HG02642 (cell line): ENCODE results near the gene BYSL.
A peak's percentile ranks its signal among the peaks of the same experiment; 100 is the strongest.

Source experiments
- ATAC-seq: cut with Tn5 transposase; IDR thresholded peaks from one replicate; pipeline ENCODE4 v1.9.1; 2021; ENCODE audit warnings: mild to moderate bottlenecking; ENCODE audit not compliant: unreplicated experiment, poor library complexity

BYSL gene

DNA sequence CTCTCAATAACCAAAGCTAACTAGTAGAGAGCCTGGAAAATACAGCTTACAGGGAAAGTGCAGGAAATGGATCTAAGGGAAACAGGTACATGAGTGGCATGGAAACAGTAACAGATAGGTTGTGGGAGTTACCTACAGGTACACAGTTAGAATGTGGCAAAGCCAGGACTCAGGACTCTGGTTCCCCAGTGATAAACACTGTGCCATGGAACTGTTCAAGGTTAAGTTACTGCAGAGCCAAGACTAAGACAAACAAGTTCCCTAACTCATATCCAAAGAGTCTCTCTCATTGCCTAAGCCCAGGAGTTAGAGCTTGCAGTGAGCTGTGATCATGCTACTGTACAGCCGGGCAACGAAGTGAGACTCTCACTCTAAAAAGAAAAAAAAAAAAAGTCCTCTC, 7.0 kb upstream of the BYSL start:
- no peak for ATAC-seq

GRCh38 chr6:41914869-41915530, 6.3 kb upstream of the BYSL start:
- ATAC-seq, result no peak

GRCh38 chr6:41917528-41917927, 3.8 kb upstream of the BYSL start:
- ATAC-seq, result no peak

GRCh38 chr6:41921712-41921998, 356 bp downstream of the BYSL start:
- ATAC-seq, result peak; percentile 24

DNA sequence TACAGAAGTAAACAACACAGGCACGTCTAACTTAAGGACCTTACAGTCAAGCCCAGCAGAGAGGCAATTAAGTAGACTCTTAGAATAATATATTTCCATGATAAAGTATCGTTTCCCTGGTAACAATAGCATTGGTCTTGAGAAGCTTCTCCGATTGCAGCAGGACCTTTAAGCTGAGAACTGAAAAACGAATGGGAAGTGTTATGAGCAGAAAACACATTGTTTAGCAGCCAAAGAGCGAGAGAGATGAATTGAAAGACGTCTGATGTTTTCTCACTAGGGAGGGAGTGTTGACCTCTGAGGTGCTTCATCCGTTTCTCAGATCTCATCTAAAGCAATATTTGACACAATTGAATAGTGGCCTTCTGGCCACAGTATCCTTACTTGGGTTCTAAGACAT, 855 bp downstream of the BYSL start:
- no peak for ATAC-seq

- no peak for ATAC-seq
Observed at GRCh38 chr6:41927253-41927652, 6.0 kb downstream of the BYSL start.

DNA sequence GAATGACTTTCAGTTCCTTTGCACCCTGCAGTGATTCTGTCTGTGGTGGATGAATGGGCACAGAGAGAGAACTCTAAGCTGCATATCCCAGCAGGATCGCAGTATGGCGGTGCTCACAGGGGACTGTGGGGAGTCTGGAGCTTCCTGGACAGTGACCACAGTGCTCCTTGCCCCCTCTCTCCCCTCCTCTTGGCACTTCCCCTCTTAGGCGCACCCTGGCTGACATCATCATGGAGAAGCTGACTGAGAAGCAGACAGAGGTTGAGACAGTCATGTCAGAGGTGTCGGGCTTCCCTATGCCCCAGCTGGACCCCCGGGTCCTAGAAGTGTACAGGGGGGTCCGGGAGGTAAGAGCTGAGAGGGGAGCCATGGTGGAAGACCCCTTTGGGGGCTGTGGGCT, 8.6 kb downstream of the BYSL start:
- no peak for ATAC-seq

DNA sequence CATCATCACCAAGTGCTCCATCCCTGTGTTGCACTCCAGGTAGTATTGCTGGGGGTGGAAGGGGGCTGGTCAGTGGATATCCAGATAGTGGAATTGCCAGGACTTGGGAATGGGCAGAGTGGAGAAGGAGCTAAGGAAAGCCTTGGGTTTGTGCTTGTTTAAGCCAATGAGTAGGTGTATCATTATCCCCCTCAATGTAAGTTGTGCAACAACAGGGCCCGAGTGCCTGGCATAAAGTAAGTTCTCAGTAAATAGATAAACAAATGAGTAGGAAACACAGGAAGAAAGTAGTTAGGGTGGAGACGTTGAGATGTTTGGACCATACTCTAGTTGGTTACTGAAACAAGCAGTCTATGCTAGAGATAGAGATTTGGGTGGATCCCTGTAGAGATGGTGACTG, 10.5 kb downstream of the BYSL start:
- ATAC-seq, result no peak

DNA sequence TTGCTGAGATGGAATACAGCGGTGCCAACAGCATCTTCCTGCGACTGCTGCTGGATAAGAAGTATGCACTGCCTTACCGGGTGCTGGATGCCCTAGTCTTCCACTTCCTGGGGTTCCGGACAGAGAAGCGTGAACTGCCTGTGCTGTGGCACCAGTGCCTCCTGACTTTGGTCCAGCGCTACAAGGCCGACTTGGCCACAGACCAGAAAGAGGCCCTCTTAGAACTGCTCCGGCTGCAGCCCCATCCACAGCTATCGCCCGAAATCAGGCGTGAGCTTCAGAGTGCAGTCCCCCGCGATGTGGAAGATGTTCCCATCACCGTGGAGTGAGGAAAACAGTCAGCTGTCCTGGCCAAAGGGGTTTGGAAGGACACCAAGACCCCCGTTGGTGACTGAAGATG, 11.1 kb downstream of the BYSL start:
- no peak for ATAC-seq

DNA sequence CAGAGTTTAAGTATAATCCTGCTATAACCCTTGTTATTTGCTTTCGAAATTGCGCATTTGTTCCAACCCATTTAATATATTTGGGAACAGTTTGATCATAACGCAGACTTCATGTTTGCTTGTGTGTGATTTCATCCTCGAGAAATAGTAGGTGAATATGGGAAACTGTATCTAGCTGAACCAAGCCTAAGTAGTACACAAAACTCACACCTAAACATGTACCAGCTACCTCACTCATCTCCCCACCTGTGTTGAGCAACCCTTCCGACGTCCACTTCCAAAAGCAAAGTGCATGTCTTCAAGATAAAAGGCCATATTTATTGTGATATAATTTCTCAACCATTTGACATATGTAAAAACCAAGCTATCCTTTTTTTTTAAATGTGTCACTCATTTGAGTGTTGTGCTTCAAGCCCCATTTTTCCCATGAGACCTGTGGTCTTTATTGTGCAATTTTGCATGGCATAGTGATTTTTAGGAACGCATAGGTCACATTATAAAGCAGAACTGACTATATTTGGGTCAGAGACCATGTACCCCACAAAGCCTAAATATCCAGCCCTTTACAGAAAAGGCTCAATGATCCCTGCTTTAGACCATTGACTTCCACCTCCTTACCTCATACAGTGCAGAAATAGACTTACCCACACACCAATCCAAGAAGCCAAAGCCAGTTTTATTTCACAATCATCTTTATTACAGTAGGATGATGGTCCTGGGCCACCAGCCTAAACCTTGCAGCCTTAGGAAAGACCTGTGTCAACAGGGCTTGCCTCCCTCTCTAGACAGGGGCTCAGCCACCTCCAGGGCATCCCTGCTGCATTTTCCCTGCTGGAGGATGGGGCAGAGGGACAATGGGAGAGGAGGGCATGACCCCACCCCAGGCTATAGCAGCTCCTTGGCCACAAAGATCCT, 13.2 kb downstream of the BYSL start:
- no peak for ATAC-seq

- no peak for ATAC-seq
Observed at GRCh38 chr6:41935193-41935574, 13.9 kb downstream of the BYSL start.

DNA sequence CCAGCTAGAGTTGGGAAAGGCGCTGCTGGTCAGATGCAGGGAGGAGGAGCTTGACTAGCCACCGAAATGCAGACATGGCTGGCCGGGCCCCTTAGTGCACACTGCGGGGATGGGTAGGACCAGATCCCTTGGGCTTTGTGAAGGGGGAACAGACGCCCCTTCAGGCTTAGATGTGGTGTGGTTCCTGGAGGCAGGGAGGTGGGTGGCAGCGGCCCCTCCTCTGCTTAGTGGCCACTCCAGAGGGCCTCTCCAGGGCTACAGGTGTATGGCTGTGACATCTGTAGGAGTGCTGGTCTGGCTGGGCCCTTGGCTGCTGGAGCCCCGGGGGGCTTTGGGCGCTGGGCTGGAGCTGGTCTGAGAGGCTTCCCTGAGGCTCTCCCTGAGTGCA, 14.4 kb downstream of the BYSL start:
- no peak for ATAC-seq

DNA sequence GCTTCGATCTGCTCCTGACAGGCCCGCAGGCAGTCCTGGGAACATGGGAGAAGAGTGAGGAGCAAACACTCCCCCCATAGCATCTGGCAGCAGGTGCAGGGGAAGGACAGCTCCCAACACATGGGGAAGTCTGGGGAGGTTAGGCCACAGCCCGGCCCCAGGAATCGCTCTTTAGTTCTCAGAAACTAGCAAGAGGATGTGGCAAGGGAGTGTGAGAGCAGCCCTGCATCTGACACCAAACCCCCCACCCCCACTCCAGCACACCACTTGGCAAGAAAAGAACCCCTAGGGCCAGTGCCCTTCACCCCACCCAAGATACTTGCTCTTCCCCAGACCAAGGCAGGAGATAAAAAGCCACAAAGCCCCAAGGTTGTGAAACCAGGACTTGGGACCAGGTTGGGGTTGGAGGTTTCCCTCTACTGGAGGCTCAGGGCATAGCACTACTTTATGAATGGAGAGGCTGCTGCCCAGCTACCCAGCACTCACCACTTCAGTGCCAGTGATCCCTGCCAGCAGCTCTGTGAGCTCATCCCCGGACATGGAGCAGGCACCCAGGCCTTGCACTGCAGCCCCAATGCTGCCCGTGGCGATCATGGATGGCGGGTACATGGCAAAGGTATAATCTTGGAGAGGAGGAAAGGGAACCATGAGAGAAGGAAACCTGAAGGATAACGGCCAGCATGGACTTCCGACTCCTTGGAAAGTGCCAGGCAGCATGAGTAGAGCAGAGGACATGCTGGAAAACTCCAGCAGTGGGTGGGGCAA, 15.0 kb downstream of the BYSL start:
- peak; percentile 45 for ATAC-seq

GRCh38 chr6:41937472-41937860, 16.2 kb downstream of the BYSL start:
- no peak for ATAC-seq

DNA sequence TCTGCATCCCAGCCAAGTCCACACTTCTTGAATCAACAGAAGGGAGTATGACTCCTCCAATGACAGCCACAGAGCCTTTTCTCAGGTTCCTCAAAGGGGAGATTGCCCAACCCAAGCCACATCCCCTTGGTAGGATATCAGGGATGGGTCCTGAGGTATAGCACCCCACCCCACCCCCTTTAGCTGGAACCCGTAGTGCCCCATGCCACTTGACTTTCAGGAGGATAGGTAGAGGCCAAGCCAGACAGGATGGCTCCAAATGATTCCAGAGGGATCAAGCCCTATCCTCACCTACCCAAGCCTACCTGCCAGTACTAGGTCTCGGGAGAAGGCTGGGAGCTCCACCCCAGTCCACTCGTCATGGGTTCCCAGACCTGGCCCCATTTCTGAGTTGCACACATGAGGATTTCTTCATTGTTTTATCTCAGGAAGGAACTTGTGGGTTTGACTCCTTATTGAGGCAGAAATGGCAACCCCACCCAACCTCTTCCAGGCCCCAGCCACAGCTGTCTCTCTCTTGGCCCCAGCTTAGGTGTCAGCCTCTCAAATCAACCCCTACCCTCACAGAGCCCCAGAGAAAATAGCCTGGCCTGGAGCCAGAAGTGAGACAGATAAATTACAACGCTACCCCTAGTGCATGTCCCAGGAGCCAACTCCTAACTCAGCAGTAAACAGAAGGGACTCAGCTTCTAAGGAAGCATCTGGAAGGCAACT, 16.7 kb downstream of the BYSL start:
- ATAC-seq, result no peak

GRCh38 chr6:41938590-41939175, 17.4 kb downstream of the BYSL start:
- ATAC-seq, result no peak

DNA sequence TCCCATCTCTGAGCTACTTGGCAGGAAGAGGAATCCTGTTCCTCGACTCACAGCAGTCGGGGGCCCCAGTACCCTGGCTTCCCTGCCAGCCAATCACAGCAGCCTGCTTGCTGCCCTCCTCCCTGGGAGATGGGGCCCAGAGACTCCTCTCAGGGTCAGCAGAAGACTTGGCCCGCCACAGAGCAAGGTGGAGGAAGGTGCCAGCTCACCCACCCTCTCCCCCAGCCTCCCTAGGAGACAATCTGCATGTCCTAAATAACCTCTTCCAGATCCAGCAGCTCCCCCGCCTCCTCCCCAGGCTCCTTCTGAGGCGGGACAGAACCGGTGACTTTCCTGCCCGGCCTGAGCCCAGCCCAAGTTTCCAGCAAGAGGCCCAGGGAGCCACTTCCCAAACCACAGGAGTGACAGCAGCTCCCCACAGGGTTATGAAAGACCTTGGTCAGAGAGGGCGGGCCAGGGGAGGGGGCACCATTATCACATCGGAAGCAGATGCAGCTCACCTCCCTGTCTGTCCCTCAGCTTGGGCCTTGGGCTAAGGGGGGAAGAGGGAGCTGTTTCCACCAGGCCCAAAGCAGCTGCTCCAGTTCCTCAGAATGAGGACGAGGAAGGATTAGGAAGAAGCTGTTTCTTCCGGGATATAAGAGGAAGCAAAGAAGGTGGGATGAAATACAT, 18.0 kb downstream of the BYSL start:
- no peak for ATAC-seq

- no peak for ATAC-seq
Observed at GRCh38 chr6:41939848-41940758, 18.8 kb downstream of the BYSL start.

DNA sequence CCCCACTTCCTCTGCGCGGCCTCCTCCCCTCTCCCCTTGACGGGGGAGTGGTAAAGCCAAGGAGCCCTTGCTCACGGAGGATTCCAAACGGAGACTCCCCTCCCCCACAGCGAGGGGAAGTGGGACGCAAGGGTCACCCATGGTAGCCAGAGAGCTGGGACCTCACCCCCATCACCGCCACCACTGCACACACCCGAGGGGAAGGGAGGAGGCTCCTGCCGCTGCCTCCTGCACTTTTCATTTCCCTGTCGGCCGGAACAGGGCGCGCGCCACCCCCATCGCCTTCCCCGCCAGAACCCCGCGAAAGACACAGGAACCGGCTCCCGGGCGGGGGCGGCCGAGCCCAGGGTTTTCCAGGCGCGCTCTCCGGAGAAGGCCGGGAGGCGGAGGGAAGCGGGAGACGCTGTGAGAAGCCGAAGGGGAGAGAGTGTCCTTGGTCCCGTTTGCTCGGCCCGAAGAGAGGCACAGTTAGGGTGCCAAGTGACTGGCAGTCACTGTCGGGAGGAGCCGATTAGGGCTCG, 19.5 kb downstream of the BYSL start:
- ATAC-seq, result peak; percentile 5
